CD4-positive, alpha-beta T cell treated with Interleukin-15 for 1 hour (primary cell): ENCODE results near the gene IGFBP7.

Source experiments
- DNase-seq: peaks from one replicate; pipeline ENCODE4 v3.0.0-alpha.2; 2020

IGFBP7 gene

DNA sequence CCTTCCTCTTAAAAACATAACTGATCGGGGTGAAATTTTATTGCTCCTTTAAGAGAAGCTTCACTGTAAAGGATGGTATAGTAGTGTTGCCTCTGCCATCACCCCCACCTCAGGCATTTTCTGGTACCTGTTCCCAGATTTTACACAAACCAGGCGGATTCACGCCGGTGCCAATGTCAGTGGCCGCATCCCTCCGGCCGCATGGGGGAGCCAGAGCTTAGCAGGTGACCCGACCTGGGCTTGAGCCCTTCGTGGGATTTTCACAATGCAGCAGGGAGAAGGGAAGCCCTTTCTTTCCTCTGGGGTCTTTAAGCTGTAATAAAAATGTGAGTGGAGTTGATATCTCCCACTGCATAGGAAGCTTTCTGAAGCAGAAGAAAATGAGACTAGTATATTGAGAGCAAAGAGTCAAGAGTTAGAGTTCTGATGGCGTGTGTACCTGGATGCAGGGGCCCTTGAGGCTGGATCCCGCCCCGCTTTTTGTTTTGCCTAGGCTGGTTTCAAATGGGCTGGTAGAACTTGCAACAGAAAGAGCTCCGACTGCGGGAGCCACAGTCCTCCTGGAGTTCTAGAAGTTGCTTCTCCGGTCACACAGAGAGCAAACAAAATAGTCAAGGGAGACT, 72.1 kb downstream of the IGFBP7 start:
- DNase-seq, result no peak

GRCh38 chr4:57034520-57034919, 75.7 kb downstream of the IGFBP7 start:
- DNase-seq, result no peak

GRCh38 chr4:57023104-57023503, 87.1 kb downstream of the IGFBP7 start:
- no peak for DNase-seq

DNA sequence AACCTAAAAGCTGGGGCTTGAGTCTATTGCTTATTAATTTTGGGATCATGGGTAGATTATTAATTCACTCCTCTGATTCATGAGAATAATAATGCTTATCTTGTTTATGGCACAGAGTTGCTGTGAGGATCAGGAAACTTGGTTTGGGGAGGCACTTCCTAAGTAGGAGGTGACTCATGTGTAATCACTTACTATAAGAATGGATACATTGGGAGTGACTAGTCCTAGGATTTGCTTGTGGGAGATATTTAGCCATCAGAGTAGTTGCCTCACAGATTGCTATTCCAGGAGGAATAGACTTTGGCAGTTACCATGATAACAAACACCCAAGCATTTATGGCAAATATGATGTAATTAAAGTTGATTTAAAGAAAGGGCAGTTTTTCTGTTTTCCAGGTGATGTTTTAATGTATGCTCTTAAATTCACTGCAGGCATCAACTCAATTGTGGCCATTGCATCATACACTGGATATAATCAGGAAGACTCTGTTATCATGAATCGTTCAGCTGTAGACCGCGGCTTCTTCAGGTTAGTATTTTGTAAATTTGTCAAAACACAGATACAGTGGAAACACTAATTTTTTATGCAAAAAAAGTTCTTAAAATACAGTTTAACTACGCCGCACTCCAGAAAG, 89.6 kb downstream of the IGFBP7 start:
- DNase-seq, result no peak

- DNase-seq, result no peak
Measured at GRCh38 chr4:57018980-57019379, 91.2 kb downstream of the IGFBP7 start.

DNA sequence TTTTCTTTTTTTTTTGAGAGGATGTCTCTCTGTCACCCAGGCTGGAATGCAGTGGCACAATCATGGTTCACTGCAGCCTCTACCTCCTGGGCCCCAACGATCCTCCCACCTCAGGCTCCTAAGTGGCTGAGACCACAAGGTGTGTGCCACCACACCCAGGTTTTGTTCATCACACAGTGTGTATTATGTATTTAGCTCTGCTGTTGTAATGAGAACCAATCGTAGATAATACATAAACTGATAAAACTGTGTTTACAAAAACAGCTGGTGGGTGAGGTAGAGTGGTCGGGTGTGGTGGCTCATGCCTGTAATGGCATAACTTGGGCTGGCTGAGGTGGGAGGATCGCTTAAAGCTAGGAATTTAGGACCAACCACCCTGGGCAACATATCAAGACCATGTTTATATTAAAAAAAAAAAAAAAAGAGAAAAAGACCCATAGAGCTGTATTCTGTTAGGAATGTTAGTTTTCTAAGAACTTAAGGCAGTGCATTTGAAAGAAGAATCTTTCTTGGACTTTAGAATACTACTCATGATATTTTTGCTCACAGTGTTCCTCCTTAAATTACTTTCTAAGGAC, 96.6 kb downstream of the IGFBP7 start:
- DNase-seq, result no peak

DNA sequence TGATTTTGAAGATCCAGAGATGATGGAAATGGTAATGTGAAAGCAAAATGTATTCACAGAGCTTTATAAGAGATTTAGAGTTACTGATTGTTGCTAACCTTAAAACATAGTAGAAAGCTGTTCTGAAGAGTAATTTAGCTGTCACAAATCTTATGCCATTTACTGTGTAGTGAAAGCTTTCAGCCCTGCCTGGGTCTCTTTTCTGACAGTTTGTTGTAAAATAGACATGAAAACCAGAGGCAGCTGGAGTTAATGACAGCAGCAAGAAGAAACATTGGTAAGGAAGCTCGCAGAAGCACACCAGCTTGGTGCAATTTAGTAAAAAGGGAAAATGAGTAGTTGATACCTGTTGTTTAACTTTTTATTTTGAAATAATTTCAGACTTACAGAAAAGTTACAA, 110.4 kb downstream of the IGFBP7 start:
- no peak for DNase-seq

DNA sequence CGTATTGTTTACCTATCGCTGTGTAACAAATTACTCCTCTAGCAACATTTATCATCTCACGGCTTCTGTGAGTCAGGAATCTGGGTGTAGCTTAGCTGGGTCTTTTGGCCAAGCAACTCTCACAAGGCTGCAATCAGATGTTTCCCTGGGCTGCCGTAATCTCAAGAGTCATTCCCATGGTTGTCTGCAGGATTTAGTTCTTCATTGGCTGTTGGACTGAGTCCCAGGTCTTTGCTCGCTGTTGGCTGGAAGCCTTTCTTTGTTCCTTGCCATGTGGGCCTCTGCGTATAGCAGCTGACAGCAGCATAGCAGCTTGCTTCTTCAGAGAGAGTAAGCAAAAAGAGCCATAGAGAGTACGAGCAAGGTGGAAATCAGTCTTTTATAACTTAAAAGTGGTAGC, 114.7 kb downstream of the IGFBP7 start:
- no peak for DNase-seq

GRCh38 chr4:56990109-56990905, 119.9 kb downstream of the IGFBP7 start:
- DNase-seq, result no peak

GRCh38 chr4:56986952-56987351, 123.2 kb downstream of the IGFBP7 start:
- no peak for DNase-seq

- no peak for DNase-seq
Measured at GRCh38 chr4:56986192-56986591, 124.0 kb downstream of the IGFBP7 start.

DNA sequence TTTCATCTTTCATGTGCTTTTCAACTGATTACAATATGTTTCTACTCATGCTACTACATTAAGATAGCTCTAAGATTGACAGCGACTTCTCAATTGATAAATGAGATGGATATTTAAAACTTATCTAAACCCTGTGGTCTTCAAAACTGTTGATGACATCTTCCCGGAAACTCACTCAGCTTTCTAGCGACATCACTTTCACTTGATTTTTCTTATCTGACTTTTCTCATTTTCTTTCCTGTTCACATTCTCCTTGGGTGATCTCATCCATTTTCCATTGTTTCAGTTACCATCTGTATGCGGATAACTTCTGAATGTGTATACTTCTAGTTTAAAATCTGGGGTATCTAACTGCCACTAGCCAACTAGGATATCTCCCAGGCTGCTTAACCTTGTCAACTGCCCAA, 128.4 kb downstream of the IGFBP7 start:
- DNase-seq, result no peak
